GM13976 (cell line): ENCODE data around the gene CBARP.

ENCODE experiments used
- DNase-seq: peaks from one replicate; pipeline ENCODE4 v3.0.0; 2012; ENCODE audit warnings: low spot score
- in situ Hi-C: fragments of 300-500 bp; cut with MboI; formaldehyde crosslinking; loops from one replicate; pipeline ENCODE4 v1.12.0; 2022; ENCODE audit warnings: low sequenced_read_pairs, mixed read lengths, inconsistent platforms; ENCODE audit not compliant: unreplicated experiment
- TF ChIP-seq, protein P1 (sequence below): IDR thresholded peaks from 2 replicates; pipeline ENCODE4 v1.5.1; 2012; ENCODE audit warnings: borderline replicate concordance, mild to moderate bottlenecking; ENCODE audit not compliant: insufficient read depth; ENCODE audit errors: extremely low read depth, missing control alignments, control extremely low read depth

CBARP gene, protein sequence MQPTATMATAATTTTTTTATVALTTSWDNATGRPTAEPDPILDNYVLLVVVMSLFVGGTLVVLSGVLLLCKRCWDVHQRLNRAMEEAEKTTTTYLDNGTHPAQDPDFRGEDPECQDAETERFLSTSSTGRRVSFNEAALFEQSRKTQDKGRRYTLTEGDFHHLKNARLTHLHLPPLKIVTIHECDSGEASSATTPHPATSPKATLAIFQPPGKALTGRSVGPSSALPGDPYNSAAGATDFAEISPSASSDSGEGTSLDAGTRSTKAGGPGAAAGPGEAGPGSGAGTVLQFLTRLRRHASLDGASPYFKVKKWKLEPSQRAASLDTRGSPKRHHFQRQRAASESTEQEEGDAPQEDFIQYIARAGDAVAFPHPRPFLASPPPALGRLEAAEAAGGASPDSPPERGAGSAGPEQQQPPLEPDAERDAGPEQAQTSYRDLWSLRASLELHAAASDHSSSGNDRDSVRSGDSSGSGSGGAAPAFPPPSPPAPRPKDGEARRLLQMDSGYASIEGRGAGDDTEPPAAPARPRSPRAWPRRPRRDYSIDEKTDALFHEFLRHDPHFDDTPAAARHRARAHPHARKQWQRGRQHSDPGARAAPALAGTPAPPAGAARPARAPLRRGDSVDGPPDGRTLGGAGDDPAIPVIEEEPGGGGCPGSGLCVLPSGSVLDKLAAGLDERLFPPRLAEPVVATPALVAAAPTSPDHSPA

DNA sequence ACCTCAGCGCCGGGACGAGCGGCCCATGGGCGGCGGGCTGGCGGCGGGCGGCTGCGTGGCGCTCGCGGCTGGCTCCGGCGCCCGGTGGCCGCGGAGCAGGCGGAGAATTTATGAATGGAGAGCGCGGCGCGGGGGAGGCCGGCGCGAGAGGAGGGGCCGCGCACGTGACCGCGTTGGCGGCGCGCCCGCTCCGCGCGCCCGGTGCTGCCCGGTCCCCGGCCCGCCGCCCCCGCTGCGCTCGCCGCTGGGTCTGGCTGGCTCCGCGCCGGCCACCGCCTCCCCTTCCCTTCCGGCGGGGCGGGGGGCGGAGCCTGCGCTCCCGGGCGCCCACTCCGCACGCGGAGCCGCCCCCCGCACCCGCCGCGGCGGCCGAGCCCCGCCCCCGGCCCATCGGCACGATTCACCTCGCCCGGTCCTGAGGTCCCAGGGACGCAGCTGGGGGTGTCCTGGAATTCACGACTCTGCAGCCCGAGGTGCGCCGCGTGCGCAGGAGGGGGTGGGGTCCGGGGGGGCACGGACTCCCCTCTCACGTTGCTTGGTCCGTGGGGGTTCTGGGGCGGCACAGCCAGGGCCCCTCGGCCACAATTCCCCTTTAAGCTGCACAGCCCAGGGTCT is at the start of gene CBARP:
Gene CBARP, minus strand, starts transcription at position 252 of the 615 bp plus-strand sequence. CDS start 1,905 bp downstream, outside the sequence.
- in situ Hi-C loops, result no loop called here
- peak; percentile 67 for DNase-seq
- TF ChIP-seq, protein P1, sequence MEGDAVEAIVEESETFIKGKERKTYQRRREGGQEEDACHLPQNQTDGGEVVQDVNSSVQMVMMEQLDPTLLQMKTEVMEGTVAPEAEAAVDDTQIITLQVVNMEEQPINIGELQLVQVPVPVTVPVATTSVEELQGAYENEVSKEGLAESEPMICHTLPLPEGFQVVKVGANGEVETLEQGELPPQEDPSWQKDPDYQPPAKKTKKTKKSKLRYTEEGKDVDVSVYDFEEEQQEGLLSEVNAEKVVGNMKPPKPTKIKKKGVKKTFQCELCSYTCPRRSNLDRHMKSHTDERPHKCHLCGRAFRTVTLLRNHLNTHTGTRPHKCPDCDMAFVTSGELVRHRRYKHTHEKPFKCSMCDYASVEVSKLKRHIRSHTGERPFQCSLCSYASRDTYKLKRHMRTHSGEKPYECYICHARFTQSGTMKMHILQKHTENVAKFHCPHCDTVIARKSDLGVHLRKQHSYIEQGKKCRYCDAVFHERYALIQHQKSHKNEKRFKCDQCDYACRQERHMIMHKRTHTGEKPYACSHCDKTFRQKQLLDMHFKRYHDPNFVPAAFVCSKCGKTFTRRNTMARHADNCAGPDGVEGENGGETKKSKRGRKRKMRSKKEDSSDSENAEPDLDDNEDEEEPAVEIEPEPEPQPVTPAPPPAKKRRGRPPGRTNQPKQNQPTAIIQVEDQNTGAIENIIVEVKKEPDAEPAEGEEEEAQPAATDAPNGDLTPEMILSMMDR, result no peak

DNA sequence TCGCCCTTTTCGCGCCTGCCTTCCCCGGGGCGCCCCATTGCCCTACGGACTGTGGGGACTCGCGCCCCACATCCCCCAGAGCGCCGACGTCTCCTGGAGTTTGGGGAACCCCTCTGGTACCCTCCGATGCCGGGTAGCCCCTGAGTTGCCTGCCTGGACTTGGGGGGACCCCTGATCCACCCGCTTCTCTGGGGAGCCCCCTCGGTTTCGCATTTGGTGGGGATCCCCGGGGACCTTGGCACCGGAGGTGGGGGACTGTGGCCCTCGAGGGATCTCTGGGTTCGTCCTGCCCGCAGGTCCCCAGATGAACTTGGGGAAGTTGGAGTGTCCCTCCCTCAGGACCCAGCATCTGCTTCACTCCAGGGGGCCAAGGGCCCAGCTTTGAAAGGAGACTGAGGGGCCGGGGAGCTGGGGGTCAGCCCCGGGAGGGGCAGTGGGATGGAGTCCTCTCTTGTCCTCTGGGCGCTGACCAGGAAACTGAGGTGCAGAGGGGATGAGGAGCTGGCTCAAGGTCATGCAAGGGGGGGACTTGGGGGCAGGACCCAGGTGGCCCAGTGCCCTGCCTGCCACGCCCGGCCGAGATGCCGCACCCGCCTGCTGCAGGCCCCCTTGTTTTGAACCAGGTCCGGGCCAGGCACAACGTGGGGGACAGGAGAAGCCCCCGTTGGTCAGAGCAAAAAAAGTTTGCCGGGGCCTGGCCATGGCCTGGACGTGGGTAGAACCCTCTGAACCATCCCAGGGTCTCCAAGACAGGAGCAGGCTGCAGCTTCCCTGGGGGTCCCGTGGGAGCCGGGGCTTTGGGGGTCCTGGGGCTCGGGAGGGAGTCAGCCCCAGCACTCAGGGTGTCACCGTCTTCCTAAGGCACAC is 48.9 kb upstream of the CBARP start:
- in situ Hi-C loops, result no loop called here
- no peak for DNase-seq
- TF ChIP-seq, protein P1, result no peak

DNA sequence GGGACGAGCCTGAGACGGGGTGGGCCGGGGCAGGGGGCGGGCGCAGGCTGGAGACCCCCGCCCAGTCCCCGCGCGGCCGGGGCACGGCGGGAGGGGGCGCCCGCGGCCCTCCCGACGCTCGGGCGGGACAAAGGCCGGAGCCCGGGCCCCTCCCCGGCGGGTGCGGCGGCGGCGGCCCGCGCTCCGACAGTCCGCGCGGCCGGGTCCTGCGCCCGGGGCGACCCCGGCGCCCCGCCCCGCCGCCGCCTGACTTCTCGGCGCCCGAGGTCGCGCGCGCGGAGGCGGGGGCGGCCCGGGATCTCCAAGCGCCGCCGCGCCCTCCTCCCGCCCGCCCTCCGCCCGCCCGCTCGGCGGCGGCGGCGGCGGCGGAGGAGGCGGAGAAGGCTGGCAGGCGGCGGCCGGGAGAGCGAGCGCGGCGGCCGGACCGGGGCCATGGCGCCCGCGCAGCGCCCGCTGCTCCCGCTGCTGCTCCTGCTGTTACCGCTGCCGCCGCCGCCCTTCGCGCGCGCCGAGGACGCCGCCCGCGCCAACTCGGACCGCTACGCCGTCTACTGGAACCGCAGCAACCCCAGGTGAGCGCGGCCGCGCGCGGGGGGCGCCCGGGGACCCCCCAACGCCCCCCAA is 48.0 kb upstream of the CBARP start, which contains the start of gene EFNA2:
Gene EFNA2, plus strand, starts transcription at position 137 of the 624 bp plus-strand sequence. Its CDS starts 296 bp downstream, at position 433.
- in situ Hi-C loops, result no loop called here
- no peak for DNase-seq
- TF ChIP-seq, protein P1, result no peak

DNA sequence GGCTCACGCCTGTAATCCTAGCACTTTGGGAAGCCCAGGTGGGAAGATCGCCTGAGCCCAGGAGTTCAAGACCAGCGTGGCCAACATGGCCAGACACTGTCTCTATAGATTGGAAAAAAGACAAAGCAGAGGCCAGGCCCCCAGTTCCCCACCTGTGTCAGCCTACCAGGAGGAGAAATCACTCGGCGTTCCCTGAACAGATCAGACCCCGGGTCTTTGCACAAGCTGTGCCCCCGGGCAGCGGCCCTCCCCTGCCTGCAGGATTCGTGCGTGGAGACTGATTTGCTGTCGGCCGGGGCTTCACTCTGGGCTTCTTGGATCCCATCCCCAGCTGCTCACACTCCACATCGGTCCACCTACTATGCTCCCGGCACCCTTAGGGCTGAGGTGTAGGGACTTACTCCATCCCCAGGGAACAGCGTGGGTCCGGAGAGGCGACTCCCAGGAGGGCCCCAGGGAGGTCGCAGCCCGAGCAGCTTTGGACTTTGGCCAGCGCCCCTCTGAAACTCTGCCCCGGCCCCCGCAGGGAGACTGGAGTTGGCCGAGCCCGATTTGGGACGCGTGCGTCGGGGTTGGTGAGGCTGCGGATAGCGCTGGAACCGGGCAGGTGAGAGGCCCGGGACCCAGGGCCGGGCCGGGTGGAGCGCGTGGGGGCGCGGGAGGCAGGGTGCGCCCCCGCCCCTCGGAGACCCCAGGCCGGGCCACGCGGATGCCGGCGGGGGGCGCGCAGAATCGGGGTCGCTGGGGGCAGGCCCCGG is 47.4 kb upstream of the CBARP start:
- TF ChIP-seq, protein P1, result no peak
- in situ Hi-C loops, result no loop called here
- DNase-seq, result no peak

DNA sequence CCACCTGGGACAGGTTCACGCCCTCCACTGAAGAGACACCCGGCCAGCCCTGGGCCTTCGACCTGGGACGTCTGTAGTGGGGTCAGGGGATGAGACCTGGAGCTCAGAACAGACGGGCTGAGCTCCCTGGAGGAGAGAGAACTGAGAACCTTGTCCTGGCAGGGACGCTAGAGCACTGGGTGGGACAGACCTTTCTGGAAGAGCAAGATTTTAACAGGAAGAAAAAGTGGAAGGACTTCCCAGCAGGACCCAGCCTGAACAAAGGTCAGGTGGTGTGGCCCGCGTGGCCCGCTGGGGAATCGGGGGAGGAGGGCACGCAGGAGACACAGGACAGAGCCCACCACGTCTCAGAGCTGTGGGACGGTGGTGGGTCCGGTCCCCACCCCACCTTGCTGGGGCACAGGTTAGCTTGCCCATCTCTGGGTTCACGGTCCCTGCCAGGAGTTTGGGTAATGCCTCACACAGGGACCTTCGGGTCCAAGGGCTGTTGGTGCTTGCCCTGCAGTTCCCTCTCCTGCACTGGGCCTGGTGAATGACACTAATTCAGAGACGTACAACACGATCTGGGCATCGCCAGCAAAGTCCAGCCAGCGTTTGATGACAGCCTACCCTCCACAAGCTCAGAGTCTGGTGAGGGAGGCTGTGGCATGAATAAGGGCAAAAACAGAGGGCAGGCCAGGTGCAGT is 46.6 kb upstream of the CBARP start:
- TF ChIP-seq, protein P1, result no peak
- in situ Hi-C loops, result no loop called here
- no peak for DNase-seq
